ENCODE measurements around the gene PRRT1.
A peak's percentile ranks its signal among the peaks of the same experiment; 100 is the strongest.

PRRT1 gene

DNA sequence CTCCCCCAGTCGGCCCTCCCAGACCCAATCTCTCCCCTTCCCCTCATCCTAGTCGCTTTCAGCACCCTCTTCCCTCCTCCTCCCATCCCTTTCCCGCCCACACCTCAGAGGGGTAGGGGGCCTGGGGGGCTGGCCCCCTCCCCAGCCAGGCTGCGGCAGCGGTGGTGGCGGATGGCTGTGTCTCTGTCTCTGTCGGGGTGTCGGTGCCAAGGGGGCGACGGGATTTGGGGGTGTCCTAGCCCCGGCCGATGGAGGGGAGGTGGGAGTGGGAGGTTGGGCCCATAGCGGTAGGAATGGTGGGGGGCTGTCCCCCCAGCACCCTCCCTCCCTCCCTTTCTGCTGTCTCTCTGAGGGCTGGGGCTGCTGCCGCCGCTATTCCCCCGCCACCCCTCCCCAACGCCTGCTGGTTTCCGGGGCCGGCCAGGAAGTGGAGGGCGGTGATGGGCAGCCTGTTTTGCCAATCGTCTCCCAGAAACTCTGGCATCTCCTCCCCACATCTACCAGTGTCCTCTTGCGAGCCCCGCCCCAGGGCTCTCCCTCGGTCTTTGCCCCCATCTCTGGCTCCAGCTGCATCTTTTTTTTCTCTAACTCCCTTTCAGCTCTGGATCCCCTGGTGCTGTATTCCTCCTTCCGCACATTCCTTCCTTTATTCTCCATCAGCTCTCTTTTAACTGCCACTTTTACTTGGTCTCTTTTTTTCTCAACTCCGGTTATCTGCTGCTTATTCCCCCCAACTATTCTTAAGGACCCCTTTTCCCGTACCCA lies 24.2 kb upstream of the PRRT1 start, which contains the start of gene AGPAT1:
TSS of gene AGPAT1 (minus strand) at position 374 of the 765 bp plus-strand sequence. CDS start 4,588 bp downstream, outside the sequence.
- DNase-seq (ENCODE audit: low read depth in 2 of 2, low spot score in 1 of 2): peak; percentile 86 to 92

DNA sequence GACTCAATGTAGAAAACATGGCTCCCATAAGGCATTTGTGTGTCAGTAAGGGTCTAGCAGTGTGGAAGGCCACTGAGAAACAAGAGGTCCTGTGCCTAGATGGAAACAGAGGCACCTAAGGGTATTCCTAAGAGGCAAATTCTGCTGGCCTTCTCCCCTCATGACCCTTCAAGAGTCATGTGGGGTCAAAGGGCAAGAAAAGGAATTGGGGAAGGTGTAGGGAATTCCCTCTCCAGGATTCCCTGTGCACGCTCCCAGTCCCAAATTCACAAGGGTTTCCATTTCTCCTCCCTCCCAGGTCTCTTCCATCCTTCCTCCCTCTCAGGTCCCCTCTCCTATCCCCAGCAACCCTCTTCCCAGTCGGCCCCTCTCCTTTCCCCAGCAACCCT lies 23.6 kb upstream of the PRRT1 start:
- DNase-seq (ENCODE audit: low read depth in 2 of 2, low spot score in 1 of 2): no peak

DNA sequence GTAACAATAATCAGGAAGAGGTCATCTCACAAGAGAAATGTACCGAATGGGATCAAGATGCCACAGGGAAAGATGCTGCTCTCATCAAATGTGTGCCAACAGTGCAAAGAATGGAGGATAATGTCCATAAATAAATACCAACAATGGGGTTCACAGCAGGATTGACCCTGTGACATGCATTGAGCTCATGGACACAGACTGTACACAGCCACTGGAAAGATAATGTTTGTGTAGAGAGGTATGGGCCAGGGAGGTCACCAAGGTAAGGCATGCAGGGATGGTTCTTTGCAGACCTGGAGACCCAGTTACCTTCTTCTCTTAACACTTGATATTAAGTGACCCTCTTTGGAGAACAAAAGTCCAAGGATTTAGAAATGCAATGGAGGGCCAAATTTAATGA lies 22.7 kb upstream of the PRRT1 start:
- DNase-seq (ENCODE audit: low read depth in 2 of 2, low spot score in 1 of 2): no peak

DNA sequence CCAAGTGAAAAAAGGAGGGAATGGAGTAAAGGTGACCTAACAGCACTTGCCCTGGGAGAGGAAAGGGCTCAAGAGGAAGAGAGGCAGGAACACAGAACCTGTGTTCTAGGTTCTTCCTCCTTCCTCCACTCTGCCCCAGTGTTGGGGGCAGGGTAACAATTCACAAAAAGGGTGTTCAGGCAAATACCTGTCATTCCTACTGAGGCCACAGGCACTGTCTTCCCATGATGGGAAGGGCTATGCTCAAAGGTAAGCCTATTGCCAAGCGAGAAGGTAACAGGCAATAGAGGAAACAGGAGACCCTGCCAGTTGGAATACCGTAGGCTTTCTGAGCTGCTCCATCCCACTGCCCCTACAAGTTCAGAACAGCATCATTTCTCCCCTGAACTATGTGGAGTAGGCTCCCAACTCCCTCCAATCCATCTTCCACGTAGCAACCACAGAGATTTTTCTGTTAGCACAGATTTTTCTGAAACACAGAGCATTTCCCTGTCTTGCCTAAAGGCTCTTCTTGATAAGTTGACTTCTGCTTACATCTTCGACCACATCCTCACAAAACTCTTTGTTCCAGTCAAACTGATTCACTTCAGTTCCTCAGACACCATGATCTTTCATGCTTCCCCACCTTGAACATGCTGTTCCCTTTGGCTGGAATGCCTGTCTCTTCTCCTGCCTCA lies 21.4 kb upstream of the PRRT1 start:
- DNase-seq (ENCODE audit: low read depth in 2 of 2, low spot score in 1 of 2): no peak

DNA sequence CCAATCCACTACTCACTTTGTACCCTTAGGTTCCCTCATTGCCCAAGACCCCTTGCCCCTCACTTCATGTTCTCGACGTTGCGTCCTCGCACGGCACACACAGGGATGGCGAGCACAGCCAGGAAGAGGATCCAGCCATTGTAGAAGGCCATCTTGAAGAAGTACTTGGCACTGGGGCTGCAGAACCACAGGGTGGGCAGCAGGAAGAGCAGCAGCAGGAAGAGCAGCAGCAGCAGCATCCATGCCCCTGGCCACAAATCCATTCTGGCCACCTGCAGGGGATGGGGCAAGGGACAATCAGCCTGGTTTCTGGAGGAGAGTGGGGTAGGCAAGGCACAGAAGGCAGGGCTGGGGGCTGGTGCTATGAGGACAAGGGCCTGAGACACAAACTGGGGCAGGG lies 19.5 kb upstream of the PRRT1 start:
- DNase-seq (ENCODE audit: low read depth in 2 of 2, low spot score in 1 of 2): no peak

DNA sequence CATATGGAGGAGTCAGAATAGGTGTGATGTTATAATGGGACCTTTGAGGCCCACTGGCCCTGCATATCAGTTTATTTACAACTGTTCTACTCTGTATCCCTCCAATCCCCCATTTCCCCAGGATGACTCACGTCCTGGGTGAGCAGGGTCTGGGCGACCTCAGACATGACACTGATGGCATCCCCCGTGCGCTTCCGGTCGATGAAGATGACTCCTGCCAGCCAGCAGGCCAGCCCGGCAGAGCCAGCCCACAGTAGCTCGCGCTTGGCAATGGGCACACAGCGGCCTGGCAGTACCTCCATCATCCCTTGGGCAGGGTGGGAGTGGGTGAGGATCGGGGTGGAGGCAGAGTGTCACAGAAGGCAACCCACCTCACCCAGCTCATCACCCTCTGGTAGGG lies 18.6 kb upstream of the PRRT1 start:
- DNase-seq (ENCODE audit: low read depth in 2 of 2, low spot score in 1 of 2): no peak

DNA sequence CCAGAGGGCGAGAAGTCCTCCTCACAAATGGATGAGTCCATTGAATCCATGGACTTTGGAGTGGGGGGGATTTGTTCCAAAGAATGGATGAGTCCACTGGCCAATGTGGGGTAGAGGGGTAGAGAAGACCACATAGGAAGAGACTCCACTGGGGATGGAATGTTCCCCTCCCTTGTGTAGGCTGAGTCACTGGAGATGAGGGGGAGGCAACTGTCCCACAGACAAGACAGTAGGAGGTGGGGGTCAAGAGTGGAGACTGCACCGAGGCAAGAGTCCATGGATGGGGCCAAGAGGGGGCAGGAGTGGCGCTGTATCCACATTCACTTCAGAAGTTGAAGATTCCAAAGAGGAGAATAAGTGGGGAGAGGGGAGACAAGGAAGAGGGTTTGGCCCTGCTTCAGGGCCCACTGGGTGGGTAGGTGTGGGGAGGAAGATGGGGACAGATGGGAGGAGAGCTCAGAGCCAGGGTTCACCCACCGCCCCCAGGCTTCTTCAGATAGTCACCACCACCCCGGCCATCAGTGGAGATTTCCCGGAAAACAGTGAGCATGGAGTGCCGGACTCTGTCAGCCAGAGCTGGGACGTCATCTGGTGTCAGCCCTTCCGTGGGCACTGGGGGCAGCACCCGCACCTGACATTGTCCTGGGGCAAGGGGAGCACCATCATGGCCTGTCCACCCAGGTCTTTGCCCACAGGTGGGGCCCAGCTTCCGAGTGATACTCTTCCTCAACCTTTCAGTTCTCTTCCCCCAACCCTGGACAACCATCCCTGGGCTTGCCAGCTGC lies 17.3 kb upstream of the PRRT1 start:
- no peak for DNase-seq (ENCODE audit: low read depth in 2 of 2, low spot score in 1 of 2)

DNA sequence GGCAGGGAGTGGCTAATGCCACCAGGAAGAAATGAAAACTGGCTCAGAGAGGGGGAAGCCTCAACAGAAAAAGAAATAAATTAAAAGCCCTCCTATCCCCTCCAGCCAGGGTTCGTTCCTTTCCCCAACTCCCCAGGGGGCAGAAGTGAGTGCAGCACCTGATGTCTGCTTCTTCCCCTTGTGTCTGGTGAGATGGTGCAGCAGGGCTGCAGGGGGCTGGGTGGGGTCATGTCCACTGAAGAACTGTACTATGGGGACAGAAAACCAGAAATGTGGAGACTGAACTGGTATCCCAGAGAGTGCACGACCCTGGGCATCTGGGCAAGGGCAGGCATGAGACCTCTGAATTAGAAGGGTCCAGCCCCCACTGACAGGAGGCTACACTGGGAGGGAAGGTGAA lies 16.6 kb upstream of the PRRT1 start:
- no peak for DNase-seq (ENCODE audit: low read depth in 2 of 2, low spot score in 1 of 2)

DNA sequence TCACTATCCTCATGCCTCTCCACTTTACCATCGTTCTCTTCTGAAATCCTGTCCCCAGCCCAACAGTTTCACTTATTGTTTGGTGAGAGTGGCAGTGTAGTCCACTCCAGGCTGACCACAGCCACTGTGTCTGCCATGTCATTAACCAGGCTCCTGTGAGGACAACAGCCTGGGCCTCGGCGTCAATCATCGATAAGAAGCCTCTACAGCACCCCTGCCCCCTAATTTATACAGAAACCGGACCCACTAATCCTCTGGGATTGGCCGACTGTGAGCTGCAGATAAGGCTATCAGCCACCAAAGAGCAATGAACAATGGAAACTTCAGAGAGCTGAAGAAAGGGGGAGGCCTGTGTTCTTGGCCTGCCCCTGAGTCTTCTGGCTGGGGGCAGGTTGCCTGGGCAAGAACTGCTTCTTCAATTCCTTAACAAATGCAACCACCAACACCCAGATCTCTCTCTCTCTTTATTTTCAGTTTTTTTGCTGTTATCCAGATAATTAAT lies 16.1 kb upstream of the PRRT1 start:
- DNase-seq (ENCODE audit: low read depth in 2 of 2, low spot score in 1 of 2): no peak

DNA sequence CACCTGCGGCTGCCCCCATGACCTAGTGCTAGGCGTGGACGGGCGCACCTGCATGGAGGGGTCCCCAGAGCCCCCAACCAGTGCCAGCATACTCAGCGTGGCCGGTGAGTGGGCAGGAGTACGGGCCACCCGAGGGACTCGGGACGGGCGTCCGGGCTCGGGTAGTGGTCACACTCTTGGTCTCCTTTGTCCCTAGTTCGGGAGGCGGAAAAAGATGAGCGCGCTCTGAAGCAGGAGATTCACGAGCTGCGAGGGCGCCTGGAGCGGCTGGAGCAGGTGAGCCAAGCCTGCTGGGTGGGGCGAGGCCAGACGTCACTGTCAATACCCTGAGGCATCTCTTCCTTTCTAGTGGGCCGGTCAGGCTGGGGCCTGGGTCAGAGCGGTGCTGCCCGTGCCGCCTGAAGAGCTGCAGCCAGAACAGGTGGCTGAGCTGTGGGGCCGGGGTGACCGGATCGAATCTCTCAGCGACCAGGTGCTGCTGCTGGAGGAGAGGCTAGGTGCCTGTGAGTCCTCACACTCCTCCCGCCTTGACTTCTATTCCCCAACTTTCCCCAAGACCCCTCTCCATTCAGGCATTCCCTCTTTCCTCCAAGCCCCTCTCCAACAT lies 15.5 kb upstream of the PRRT1 start:
- no peak for DNase-seq (ENCODE audit: low read depth in 2 of 2, low spot score in 1 of 2)

DNA sequence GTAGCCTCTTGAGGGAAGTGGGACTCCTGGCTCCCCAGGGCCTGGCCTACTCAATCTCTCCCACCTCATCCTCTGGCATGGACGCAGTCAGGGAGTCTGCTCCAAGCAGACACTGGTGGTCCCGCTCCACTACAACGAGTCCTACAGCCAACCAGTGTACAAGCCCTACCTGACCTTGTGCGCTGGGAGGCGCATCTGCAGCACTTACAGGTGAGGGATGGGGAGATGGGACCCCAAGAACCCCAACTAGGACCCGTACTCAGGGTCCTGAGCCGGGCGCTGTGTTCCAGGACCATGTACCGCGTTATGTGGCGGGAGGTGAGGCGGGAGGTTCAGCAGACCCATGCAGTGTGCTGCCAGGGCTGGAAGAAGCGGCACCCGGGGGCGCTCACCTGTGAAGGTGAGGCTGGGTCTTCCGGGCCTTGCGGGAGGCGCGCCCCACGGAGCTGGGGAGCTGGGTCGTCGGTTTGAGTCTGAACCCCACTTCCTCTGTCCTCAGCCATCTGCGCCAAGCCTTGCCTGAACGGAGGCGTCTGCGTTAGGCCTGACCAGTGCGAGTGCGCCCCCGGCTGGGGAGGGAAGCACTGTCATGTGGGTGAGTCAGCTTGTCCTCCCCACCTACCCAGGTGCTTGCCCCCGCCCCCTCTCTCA lies 14.8 kb upstream of the PRRT1 start:
- no peak for DNase-seq (ENCODE audit: low read depth in 2 of 2, low spot score in 1 of 2)

DNA sequence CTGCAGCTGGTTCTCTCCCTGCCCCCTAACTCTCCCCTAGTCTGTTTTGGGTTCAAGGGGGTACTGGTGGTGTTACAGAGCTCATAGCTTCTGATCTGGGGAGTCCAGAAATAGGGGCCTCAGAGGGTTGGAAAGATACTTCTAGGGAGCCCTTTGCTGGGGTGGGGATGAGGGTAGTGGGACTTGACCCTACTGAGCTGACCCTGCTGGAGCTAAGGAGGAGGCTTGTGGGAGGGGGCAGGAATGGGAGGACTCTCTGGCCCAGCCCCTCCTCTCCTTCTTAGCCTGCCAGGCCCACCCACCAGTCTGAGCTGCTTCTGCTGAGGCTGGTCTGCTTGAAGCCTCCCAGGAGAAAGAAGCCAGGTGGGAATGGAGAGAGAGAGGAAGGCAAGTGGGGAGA lies 12.6 kb upstream of the PRRT1 start, which contains the start of gene EGFL8:
TSS of gene EGFL8 (plus strand) at position 301 of the 400 bp plus-strand sequence. CDS start 1,571 bp downstream, outside the sequence.
- no peak for DNase-seq (ENCODE audit: low read depth in 2 of 2, low spot score in 1 of 2)

DNA sequence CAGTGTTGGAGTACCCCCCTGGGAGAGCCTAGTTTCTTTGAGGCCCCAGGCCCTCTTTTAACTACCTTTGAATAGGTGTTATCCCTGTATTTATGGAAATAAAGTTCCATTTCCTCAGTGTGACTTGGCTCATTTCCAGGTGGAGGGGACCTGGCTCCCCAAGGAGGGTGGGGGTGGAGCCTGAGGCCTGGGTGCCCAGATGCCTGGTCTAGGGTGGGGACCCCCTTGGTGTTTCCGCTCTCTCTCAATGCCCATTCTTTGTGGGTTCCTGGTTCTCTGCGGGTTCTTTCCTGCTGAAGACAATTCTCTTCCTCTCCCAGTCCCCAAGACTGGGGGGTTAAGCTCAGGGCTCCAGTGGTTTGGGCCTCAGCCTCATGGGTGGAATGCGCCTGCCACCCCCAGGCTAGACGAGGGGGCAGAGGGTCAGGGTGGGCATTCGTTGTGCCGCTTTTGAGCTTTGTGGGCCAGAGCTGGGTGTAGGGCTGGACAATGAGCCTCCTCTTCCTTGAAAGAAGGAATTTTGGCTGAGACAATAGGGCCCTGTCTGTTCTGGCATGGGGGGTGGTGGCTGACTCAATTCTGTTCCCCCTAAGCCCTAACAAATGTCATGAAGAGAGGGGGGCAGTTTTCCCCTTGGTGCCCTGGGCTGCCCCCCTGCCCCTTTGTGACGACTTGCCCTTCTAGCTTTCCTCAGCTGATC lies 12.0 kb upstream of the PRRT1 start:
- no peak for DNase-seq (ENCODE audit: low read depth in 2 of 2, low spot score in 1 of 2)

DNA sequence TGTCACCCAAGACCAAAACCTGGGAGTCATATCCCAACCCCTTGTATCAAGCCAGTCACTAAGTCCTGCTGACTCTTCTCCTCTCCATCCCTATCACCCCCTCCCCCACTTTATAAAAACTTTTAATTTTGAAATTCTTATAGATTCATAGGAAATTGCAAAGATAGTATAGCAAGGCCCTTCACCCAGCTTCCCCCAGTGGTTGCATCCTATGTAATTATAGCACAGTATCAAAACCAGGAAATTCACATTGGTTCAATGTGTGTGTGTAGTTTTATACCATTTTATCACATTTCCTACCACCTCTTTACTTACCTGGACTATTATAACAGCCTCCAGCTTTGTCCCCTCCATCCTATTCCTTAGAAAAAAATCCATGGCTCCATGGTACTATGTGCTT lies 6.3 kb upstream of the PRRT1 start:
- no peak for DNase-seq (ENCODE audit: low read depth in 2 of 2, low spot score in 1 of 2)

DNA sequence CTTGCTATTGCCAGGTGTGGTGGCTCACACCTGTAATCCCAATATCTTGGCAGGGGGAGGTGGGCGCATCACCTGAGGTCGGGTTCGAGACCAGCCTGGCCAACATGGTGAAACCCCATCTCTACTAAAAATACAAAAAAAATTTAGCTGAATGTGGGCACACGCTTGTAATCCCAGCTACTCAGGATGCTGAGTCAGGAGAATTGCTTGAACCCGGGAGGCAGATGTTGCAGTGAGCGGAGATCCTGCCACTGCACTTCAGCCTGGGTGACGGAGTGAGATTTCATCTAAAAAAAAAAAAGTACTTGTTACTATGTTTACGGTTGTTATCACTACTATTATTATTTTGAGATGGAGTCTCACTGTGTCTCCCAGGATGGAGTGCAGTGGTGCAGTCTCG lies 5.2 kb upstream of the PRRT1 start:
- DNase-seq (ENCODE audit: low read depth in 2 of 2, low spot score in 1 of 2): no peak

DNA sequence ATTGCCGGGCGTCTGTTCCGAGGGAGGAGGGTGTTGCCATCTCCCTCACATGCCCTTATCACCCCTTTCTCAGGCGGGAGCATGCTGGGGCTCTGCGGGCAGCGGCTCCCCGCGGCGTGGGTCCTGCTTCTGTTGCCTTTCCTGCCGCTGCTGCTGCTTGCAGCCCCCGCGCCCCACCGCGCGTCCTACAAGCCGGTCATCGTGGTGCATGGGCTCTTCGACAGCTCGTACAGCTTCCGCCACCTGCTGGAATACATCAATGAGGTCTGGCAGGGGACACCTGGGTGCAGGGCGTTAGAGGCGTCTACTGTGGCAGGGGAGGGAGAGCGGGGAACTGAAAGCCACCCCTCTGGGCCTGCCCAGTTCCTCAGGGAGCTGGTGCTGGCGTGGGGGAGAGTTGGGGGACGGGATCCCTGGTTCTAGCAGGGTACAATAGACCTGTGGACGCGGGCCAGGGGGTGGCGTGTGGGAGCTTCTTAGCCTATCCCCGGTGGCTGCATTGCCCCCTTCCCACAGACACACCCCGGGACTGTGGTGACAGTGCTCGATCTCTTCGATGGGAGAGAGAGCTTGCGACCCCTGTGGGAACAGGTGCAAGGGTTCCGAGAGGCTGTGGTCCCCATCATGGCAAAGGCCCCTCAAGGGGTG lies 2.9 kb upstream of the PRRT1 start:
- peak in 1 of 2 donors; percentile 48 for DNase-seq (ENCODE audit: low read depth in 2 of 2, low spot score in 1 of 2)

DNA sequence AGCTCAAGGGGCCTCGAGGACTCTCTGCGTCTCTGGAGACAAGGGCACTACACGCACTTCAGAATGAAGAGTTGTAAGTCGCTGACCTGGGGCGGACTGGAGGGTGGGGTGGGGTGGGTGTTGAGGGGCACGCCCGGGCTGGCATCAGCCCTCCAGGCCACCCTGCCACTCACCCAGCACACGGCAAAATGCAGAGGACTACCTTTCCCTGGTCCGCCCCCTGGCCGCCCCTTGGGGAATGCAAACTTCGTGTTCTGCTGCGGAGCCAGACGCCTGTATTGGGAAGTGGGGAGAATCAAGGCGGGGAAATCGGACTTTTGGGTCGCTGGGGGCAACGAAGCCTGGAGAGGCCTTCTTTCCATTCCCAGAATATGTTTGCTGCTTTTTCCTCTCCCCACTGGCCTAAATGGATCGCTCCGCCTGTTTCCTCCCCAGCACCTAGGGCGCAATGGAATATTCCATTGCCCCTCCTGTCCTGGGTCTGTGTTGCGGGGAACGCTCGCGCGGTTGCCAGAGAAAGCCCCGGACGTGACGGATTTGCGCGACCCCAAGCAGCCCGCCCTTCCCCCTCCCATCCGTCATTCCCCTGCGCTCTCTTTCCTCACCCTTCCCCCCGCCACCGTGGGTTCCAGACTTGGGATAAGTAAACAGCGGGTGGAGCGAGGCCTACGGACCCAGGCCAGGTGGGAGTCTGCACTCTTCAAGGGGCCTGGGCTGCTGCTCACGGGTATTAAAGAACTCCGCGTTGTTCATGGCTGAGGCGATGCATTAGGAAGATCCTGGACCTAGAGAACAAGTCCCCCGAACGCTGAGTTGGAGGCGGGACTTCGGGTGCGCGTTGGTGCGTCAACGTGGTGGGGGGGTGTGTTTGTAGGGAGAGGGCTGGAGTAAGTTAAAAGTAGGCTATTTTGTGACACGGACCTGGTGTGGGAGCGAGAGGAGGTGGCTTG lies 2.1 kb upstream of the PRRT1 start, which contains the start of gene PPT2:
TSS of gene PPT2 (plus strand) at position 578 of the 950 bp plus-strand sequence. CDS start 454 bp downstream, outside the sequence.
- DNase-seq (ENCODE audit: low read depth in 2 of 2, low spot score in 1 of 2): peak; percentile 39 to 69

Measured in stimulated activated CD8-positive, alpha-beta memory T cell treated with anti-CD3 and anti-CD28 coated beads, Interleukin-4, amount 100 ng/mL, for 1 hour (primary cell).